GM18520 (cell line): ENCODE data around the gene RNASE4.
A peak's percentile ranks its signal among the peaks of the same experiment; 100 is the strongest.

Source experiments
- ATAC-seq: cut with Tn5 transposase; IDR thresholded peaks from one replicate; pipeline ENCODE4 v1.9.1; 2021; ENCODE audit not compliant: unreplicated experiment

RNASE4 gene

GRCh38 chr14:20671597-20672283, 12.6 kb upstream of the RNASE4 start:
- no peak for ATAC-seq

- ATAC-seq, result peak; percentile 67
Observed at GRCh38 chr14:20675669-20676068, 8.7 kb upstream of the RNASE4 start.

GRCh38 chr14:20676072-20676471, 8.3 kb upstream of the RNASE4 start:
- ATAC-seq, result no peak

GRCh38 chr14:20679907-20680306, 4.5 kb upstream of the RNASE4 start:
- no peak for ATAC-seq

GRCh38 chr14:20680363-20680762, 4.0 kb upstream of the RNASE4 start:
- no peak for ATAC-seq

GRCh38 chr14:20680843-20681347, 3.5 kb upstream of the RNASE4 start:
- ATAC-seq, result no peak

GRCh38 chr14:20681348-20682126, 2.8 kb upstream of the RNASE4 start:
- ATAC-seq, result no peak

GRCh38 chr14:20682127-20682434, 2.3 kb upstream of the RNASE4 start:
- no peak for ATAC-seq

GRCh38 chr14:20682435-20683124, 1.8 kb upstream of the RNASE4 start:
- ATAC-seq, result peak; percentile 25

GRCh38 chr14:20683125-20683890, 1.1 kb upstream of the RNASE4 start:
- peak; percentile 27 for ATAC-seq

GRCh38 chr14:20684662-20685456, 499 bp downstream of the RNASE4 start:
- no peak for ATAC-seq

- ATAC-seq, result no peak
Observed at GRCh38 chr14:20686386-20687143, 2.2 kb downstream of the RNASE4 start.

- no peak for ATAC-seq
Observed at GRCh38 chr14:20687362-20688166, 3.2 kb downstream of the RNASE4 start.

- no peak for ATAC-seq
Observed at GRCh38 chr14:20688167-20688839, 3.9 kb downstream of the RNASE4 start, which contains the start of gene ANG. Gene ANG (plus strand): TSS chr14:20688764. CDS start chr14:20693565, 4,801 bp downstream.

GRCh38 chr14:20690848-20691640, 6.7 kb downstream of the RNASE4 start:
- no peak for ATAC-seq

- no peak for ATAC-seq
Observed at GRCh38 chr14:20692116-20692751, 7.9 kb downstream of the RNASE4 start.

GRCh38 chr14:20696764-20697163, 12.4 kb downstream of the RNASE4 start:
- ATAC-seq, result no peak
